SK-N-SH (cell line): ENCODE measurements around the gene ATP6V0E2. TPM values are rescaled to one million over a fixed set of nuclear protein-coding genes. Genes with fewer than 3 reads are reported as not detected.

Source experiments
- CTCF ChIA-PET: fragments of 300-600, 350-600 bp; formaldehyde crosslinking; extraction: SDS; loops from one replicate; lab custom pipeline; 2021; lab: Yijun Ruan, JAX
- POLR2A ChIA-PET: fragments of 350-600 bp; sonication (Branson Sonifier 250); formaldehyde crosslinking; extraction: SDS; loops from one replicate; lab custom pipeline; 2020; ENCODE audit warnings: antibody characterized with exemption, inconsistent platforms; lab: Yijun Ruan, JAX
- DNase-seq: peaks from one replicate; pipeline ENCODE4 v3.0.0; 2012
- H2AFZ ChIP-seq: fragments of 200-600 bp; sonication (generic); 2 replicates; pipeline ENCODE4 v1.8.1; 2016; ENCODE audit warnings: antibody characterized with exemption, mild to moderate bottlenecking, low read depth
- H3F3A ChIP-seq: fragments of 200-600 bp; sonication (generic); replicated peaks from 2 replicates; pipeline ENCODE3; 2016; ENCODE audit warnings: antibody characterized with exemption, mild to moderate bottlenecking; ENCODE audit not compliant: insufficient read depth
- H3K27ac ChIP-seq, 2 experiments: fragments of 200-500 bp in 1 of 2; fragments of 200-600 bp in 1 of 2; sonication (Bioruptor generic) in 1 of 2; sonication (generic), shearing (Covaris generic) in 1 of 2; 2 replicates each; pipeline versions ENCODE4 v1.5.1 to v1.6.1; 2014 to 2016; ENCODE audit warnings: low read depth in 2 of 2, inconsistent platforms in 1 of 2, low read length in 1 of 2, mild to moderate bottlenecking in 1 of 2, mixed read lengths in 1 of 2
- H3K27me3 ChIP-seq: fragments of 200-600 bp; sonication (generic), shearing (Covaris generic); 2 replicates; pipeline ENCODE4 v1.6.1; 2016; ENCODE audit warnings: mixed run types; ENCODE audit not compliant: insufficient read depth
- H3K36me3 ChIP-seq, 2 experiments: fragments of 200-500 bp in 1 of 2; fragments of 200-600 bp in 1 of 2; sonication (Bioruptor generic) in 1 of 2; sonication (generic) in 1 of 2; replicated peaks in 1 of 2; 2 replicates each; pipeline versions ENCODE3 to v1.5.1; 2014 to 2016; ENCODE audit warnings: low read length in 1 of 2, mild to moderate bottlenecking in 1 of 2; ENCODE audit not compliant: insufficient read depth in 2 of 2, control insufficient read depth in 1 of 2
- H3K4me1 ChIP-seq, 2 experiments: fragments of 200-500 bp in 1 of 2; fragments of 200-600 bp in 1 of 2; sonication (Bioruptor generic) in 1 of 2; sonication (generic), shearing (Covaris generic) in 1 of 2; 2 replicates each; pipeline versions ENCODE4 v1.5.1 to v1.6.1; 2014 to 2016; ENCODE audit warnings: low read depth in 1 of 2, low read length in 1 of 2, mixed run types in 1 of 2; ENCODE audit not compliant: insufficient read depth in 2 of 2, control insufficient read depth in 1 of 2
- H3K4me2 ChIP-seq: fragments of 200-600 bp; sonication (generic), shearing (Covaris generic); 2 replicates; pipeline ENCODE4 v1.6.1; 2017; ENCODE audit warnings: mixed run types
- H3K4me3 ChIP-seq, 2 experiments: fragments of 200-500 bp in 1 of 2; fragments of 200-600 bp in 1 of 2; sonication (Bioruptor generic) in 1 of 2; sonication (generic), shearing (Covaris generic) in 1 of 2; 2 replicates each; pipeline versions ENCODE4 v1.5.1 to v1.8.1; 2014 to 2016; ENCODE audit warnings: low read depth in 2 of 2, inconsistent platforms in 1 of 2, low read length in 1 of 2, mild to moderate bottlenecking in 1 of 2, mixed read lengths in 1 of 2, moderate library complexity in 1 of 2
- H3K79me2 ChIP-seq: fragments of 200-600 bp; sonication (generic); 2 replicates; pipeline ENCODE4 v1.8.1; 2017; ENCODE audit warnings: mild to moderate bottlenecking; ENCODE audit not compliant: insufficient read depth
- H3K9ac ChIP-seq: fragments of 200-600 bp; sonication (generic); 2 replicates; pipeline ENCODE4 v1.6.1; 2017; ENCODE audit warnings: mixed run types
- H3K9me2 ChIP-seq: fragments of 200-600 bp; sonication (generic); 2 replicates; pipeline ENCODE4 v1.6.1; 2017; ENCODE audit warnings: mixed run types
- H3K9me3 ChIP-seq: fragments of 200-600 bp; sonication (generic); 2 replicates; pipeline ENCODE4 v1.6.1; 2017; ENCODE audit warnings: mixed run types, mild to moderate bottlenecking, moderate library complexity
- H4K20me1 ChIP-seq: fragments of 200-600 bp; sonication (generic); 2 replicates; pipeline ENCODE4 v1.6.1; 2017; ENCODE audit warnings: mild to moderate bottlenecking, mixed run types; ENCODE audit not compliant: insufficient read depth
- CHD2 ChIP-seq: fragments of 150-350 bp; IDR thresholded peaks from 2 replicates; pipeline ENCODE4 v1.6.1; 2018; ENCODE audit warnings: low read length; ENCODE audit not compliant: partially characterized antibody
- EP300 ChIP-seq, 2 experiments: IDR thresholded peaks; 2 replicates each; pipeline versions ENCODE4 v1.4.0 to v1.6.1; 2012; ENCODE audit warnings: borderline replicate concordance in 1 of 2, low read depth in 1 of 2, low read length in 1 of 2
- FOSL2 ChIP-seq: IDR thresholded peaks from 2 replicates; pipeline ENCODE4 v1.4.0; 2012; ENCODE audit warnings: low read depth, mild to moderate bottlenecking, moderate library complexity, borderline replicate concordance
- GATA2 ChIP-seq: sonication (generic); formaldehyde crosslinking; IDR thresholded peaks from 2 replicates; pipeline ENCODE4 v1.5.0; 2020; ENCODE audit warnings: mild to moderate bottlenecking, missing genetic modification reagents
- IRF3 ChIP-seq: fragments of 150-350 bp; IDR thresholded peaks from 2 replicates; pipeline ENCODE4 v1.6.1; 2016; ENCODE audit warnings: mild to moderate bottlenecking, low read depth, low read length
- NRF1 ChIP-seq: IDR thresholded peaks from 2 replicates; pipeline ENCODE4 v1.6.1; 2012; ENCODE audit warnings: low read depth, mild to moderate bottlenecking, low read length
- POLR2AphosphoS5 ChIP-seq: IDR thresholded peaks from 2 replicates; pipeline ENCODE4 v1.6.1; 2012; ENCODE audit warnings: low read depth, low read length
- RAD21 ChIP-seq: IDR thresholded peaks from 2 replicates; pipeline ENCODE4 v1.6.1; 2012; ENCODE audit warnings: mild to moderate bottlenecking, low read length
- SMC3 ChIP-seq: IDR thresholded peaks from 2 replicates; pipeline ENCODE4 v1.6.1; 2012; ENCODE audit warnings: low read depth, low read length, improper control_type of control experiment
- TAF1 ChIP-seq: IDR thresholded peaks from 2 replicates; pipeline ENCODE4 v1.6.1; 2012; ENCODE audit warnings: low read depth, mild to moderate bottlenecking, low read length, moderate library complexity, borderline replicate concordance
- TEAD4 ChIP-seq: IDR thresholded peaks from 2 replicates; pipeline ENCODE4 v1.4.0; 2012; ENCODE audit warnings: mild to moderate bottlenecking, borderline replicate concordance; ENCODE audit not compliant: insufficient read depth
- USF1 ChIP-seq: IDR thresholded peaks from 2 replicates; pipeline ENCODE4 v1.4.0; 2012; ENCODE audit warnings: low read depth, borderline replicate concordance
- USF2 ChIP-seq: fragments of 150-350 bp; IDR thresholded peaks from 2 replicates; pipeline ENCODE4 v1.6.1; 2017; ENCODE audit warnings: antibody characterized with exemption, low read length, low read depth, borderline replicate concordance
- YY1 ChIP-seq: IDR thresholded peaks from 2 replicates; pipeline ENCODE4 v1.4.0; 2012; ENCODE audit warnings: low read depth, mild to moderate bottlenecking
- WGBS: methylation state at CpG from one replicate; pipeline ENCODE4 v1.1.6; 2017; ENCODE audit warnings: low lambda C conversion rate; 5-methylcytosine and 5-hydroxymethylcytosine counted together
- polyA plus RNA-seq, 3 experiments: library from polyadenylated mRNA; depleted of rRNA; stranded (reverse); fragments of >200 nt; gene quantifications; 2 replicates each; pipeline ENCODE4 v1.2.3, GENCODE V29; 2012

The ATP6V0E2 gene
- polyA plus RNA-seq, 1 of the 3 experiments (the other 2 are of a cell fraction) = 49.6 TPM

GRCh38 chr7:149870701-149871483 is 2.9 kb upstream of the ATP6V0E2 start:
- Histone ChIP-seq H3K4me2 (no peak overlapping the region), H3F3A (peaks cover 12% of the 10 kb centered on the region), H3K79me2 (no peaks in the 10 kb centered on the region), H3K9me2 (no peaks in the 10 kb centered on the region), H3K4me1 (peaks cover 0 to 21% of the 10 kb centered on the region in 2 experiments; a peak in 2 of 4 replicates), H3K9me3 (no peaks in the 10 kb centered on the region), H3K27ac (no peak overlapping the region), H4K20me1 (no peaks in the 10 kb centered on the region), H3K9ac (no peak overlapping the region), H3K27me3 (no peaks in the 10 kb centered on the region), H2AFZ (no peak overlapping the region), H3K36me3 (peaks cover 0 to 12% of the 10 kb centered on the region in 2 experiments), H3K4me3 (no peak overlapping the region)
- DNase-seq = no peak
- WGBS = 94% methylated on average over 12 of the region's 12 CpGs
- ChIA-PET POLR2A (interaction anchor here (0.8 to 1.3 kb wide), 2 partner anchors 9 kb away, joined by 3 to 4 read pairs; no protein-coding TSS in a partner anchor), CTCF (interaction anchor here (0.8 to 3.3 kb wide), 6 partner anchors 10 to 129 kb away, joined by 3 to 21 read pairs (median 7); no protein-coding TSS in a partner anchor)
- no peak for TF ChIP-seq CHD2
- TF ChIP-seq USF1 = no peak
- no peak for TF ChIP-seq POLR2AphosphoS5
- no peak for TF ChIP-seq FOSL2
- TF ChIP-seq TAF1 = no peak
- TF ChIP-seq GATA2 (CRISPR knock-in tag) = no peak
- no peak for TF ChIP-seq EP300 (IDR thresholded peaks at IDR 0.05; ENCODE audit: borderline replicate concordance in 1 of 2, low read depth in 1 of 2, low read length in 1 of 2)
- TF ChIP-seq USF2 = no peak
- no peak for TF ChIP-seq TEAD4
- TF ChIP-seq RAD21 = no peak
- TF ChIP-seq SMC3 = no peak
- TF ChIP-seq NRF1 = no peak
- TF ChIP-seq YY1 = no peak
- no peak for TF ChIP-seq IRF3
